Liver (tissue), 9 donors: ENCODE data around the gene ELOVL2. TPM values are rescaled to one million over a fixed set of nuclear protein-coding genes. Genes with fewer than 3 reads are reported as not detected.

ENCODE experiments used
- DNase-seq: peaks from one replicate; pipeline ENCODE4 v3.0.0-alpha.2; 2017; ENCODE audit warnings: low spot score
- H3K27ac ChIP-seq, 2 donors: one replicate each; pipeline ENCODE4 v1.7.0; 2013; ENCODE audit warnings: inconsistent platforms in 2 of 2, low read length in 2 of 2, control low read depth in 1 of 2, low read depth in 1 of 2, mild to moderate bottlenecking in 1 of 2
- H3K27me3 ChIP-seq, 4 donors: one replicate each; pipeline versions ENCODE4 v1.6.1 to v1.7.0; 2013; ENCODE audit warnings: low read length in 3 of 4, inconsistent platforms in 1 of 4, mild to moderate bottlenecking in 1 of 4, moderate library complexity in 1 of 4; ENCODE audit not compliant: control insufficient read depth in 4 of 4, insufficient read depth in 4 of 4
- H3K36me3 ChIP-seq, 4 donors: one replicate each; pipeline versions ENCODE4 v1.6.1 to v1.7.0; 2013; ENCODE audit warnings: low read length in 3 of 4, mild to moderate bottlenecking in 3 of 4, low read depth in 1 of 4, moderate library complexity in 1 of 4; ENCODE audit not compliant: control insufficient read depth in 4 of 4, insufficient read depth in 3 of 4
- H3K4me1 ChIP-seq, 4 donors: one replicate each; pipeline versions ENCODE4 v1.6.1 to v1.7.0; 2013; ENCODE audit warnings: low read length in 3 of 4, mild to moderate bottlenecking in 3 of 4, moderate library complexity in 1 of 4; ENCODE audit not compliant: control insufficient read depth in 4 of 4, insufficient read depth in 4 of 4
- H3K4me3 ChIP-seq, 3 donors: one replicate each; pipeline versions ENCODE4 v1.6.1 to v1.7.0; 2013; ENCODE audit warnings: low read length in 3 of 3, control low read depth in 1 of 3, low read depth in 1 of 3, mild to moderate bottlenecking in 1 of 3
- H3K9ac ChIP-seq, 2 donors: one replicate each; pipeline ENCODE4 v1.7.0; 2013; ENCODE audit warnings: low read length in 2 of 2, mild to moderate bottlenecking in 2 of 2, moderate library complexity in 2 of 2, control low read depth in 1 of 2, low read depth in 1 of 2
- H3K9me3 ChIP-seq, 4 donors: one replicate each; pipeline versions ENCODE4 v1.6.1 to v1.7.0; 2013; ENCODE audit warnings: low read length in 3 of 4; ENCODE audit not compliant: control insufficient read depth in 4 of 4
- ATF3 ChIP-seq: IDR thresholded peaks from 2 replicates; pipeline ENCODE4 v1.6.1; 2016; ENCODE audit warnings: antibody characterized with exemption
- CTCF ChIP-seq: fragments of 150-350 bp; IDR thresholded peaks from 2 replicates; pipeline ENCODE4 v1.5.1; 2017; ENCODE audit warnings: improper control_type of control experiment, low read depth, low read length; ENCODE audit not compliant: missing input control
- EGR1 ChIP-seq, 2 donors: IDR thresholded peaks; 2 replicates each; pipeline ENCODE4 v1.6.1; 2016 to 2018; ENCODE audit warnings: antibody characterized with exemption in 2 of 2, low read depth in 2 of 2
- FOXA1 ChIP-seq: IDR thresholded peaks from 2 replicates; pipeline ENCODE4 v1.6.1; 2016; ENCODE audit warnings: antibody characterized with exemption
- FOXA2 ChIP-seq: IDR thresholded peaks from 2 replicates; pipeline ENCODE4 v1.6.1; 2016; ENCODE audit warnings: antibody characterized with exemption
- GABPA ChIP-seq, 2 donors: IDR thresholded peaks in 1 of 2; conservative IDR thresholded peaks in 1 of 2; 2 replicates each; pipeline ENCODE4 v1.6.1; 2016; ENCODE audit warnings: antibody characterized with exemption in 2 of 2, mild to moderate bottlenecking in 1 of 2, moderate library complexity in 1 of 2
- HNF4A ChIP-seq, 2 donors: conservative IDR thresholded peaks; 2 replicates each; pipeline ENCODE4 v1.6.1; 2016; ENCODE audit warnings: antibody characterized with exemption in 2 of 2, mild to moderate bottlenecking in 2 of 2
- HNF4G ChIP-seq: IDR thresholded peaks from 2 replicates; pipeline ENCODE4 v1.6.1; 2016; ENCODE audit warnings: antibody characterized with exemption
- JUND ChIP-seq, 2 donors: IDR thresholded peaks; 2 replicates each; pipeline ENCODE4 v1.6.1; 2016; ENCODE audit warnings: antibody characterized with exemption in 2 of 2
- NR2F2 ChIP-seq: IDR thresholded peaks from 2 replicates; pipeline ENCODE4 v1.6.1; 2016; ENCODE audit warnings: antibody characterized with exemption
- RAD21 ChIP-seq, 2 donors: IDR thresholded peaks; 2 replicates each; pipeline ENCODE4 v1.6.1; 2016; ENCODE audit warnings: antibody characterized with exemption in 2 of 2, mild to moderate bottlenecking in 2 of 2
- REST ChIP-seq: IDR thresholded peaks from 2 replicates; pipeline ENCODE4 v1.6.1; 2016; ENCODE audit warnings: antibody characterized with exemption, mild to moderate bottlenecking
- RXRA ChIP-seq, 2 donors: IDR thresholded peaks; 2 replicates each; pipeline ENCODE4 v1.6.1; 2017 to 2018; ENCODE audit warnings: antibody characterized with exemption in 2 of 2, mild to moderate bottlenecking in 1 of 2
- SP1 ChIP-seq: IDR thresholded peaks from 2 replicates; pipeline ENCODE4 v1.6.1; 2018; ENCODE audit warnings: antibody characterized with exemption, mild to moderate bottlenecking
- TAF1 ChIP-seq: conservative IDR thresholded peaks from 2 replicates; pipeline ENCODE4 v1.6.1; 2016; ENCODE audit warnings: antibody characterized with exemption, mild to moderate bottlenecking
- YY1 ChIP-seq: IDR thresholded peaks from 2 replicates; pipeline ENCODE4 v1.6.1; 2016; ENCODE audit warnings: antibody characterized with exemption, mild to moderate bottlenecking
- WGBS: extraction: QIAGEN DNeasy Blood & Tissue Kit; methylation state at CpG from one replicate; pipeline ENCODE4 v1.1.7; 2013; 5-methylcytosine and 5-hydroxymethylcytosine counted together
- polyA plus RNA-seq, 2 donors: library from polyadenylated mRNA; stranded (reverse) in 1 of 2; unstranded in 1 of 2; fragments of 200-250 nt in 1 of 2; fragments of >200 nt in 1 of 2; fragmentation: Nextera tagmentation in 1 of 2; extraction: Ambion mirVana in 1 of 2; gene quantifications; one replicate each; pipeline versions ENCODE4 v1.2.1 to v1.2.3, GENCODE V29; 2013 to 2015
- total RNA-seq, 2 donors: library from RNA; depleted of rRNA; stranded (reverse); fragments of >200 nt; gene quantifications; one replicate each; pipeline ENCODE4 v1.2.3, GENCODE V29; 2014
- TF ChIP-seq, protein P1 (sequence below): IDR thresholded peaks from 2 replicates; pipeline ENCODE4 v1.6.1; 2016; ENCODE audit warnings: antibody characterized with exemption
- TF ChIP-seq, protein P2 (sequence below): IDR thresholded peaks from 2 replicates; pipeline ENCODE4 v1.6.1; 2016; ENCODE audit warnings: antibody characterized with exemption
- donor health status: healthy.
- donor health status: healthy.
- donor health status: healthy.
- donor health status: healthy.
- donor health status: healthy.

ELOVL2 gene
- total and polyA plus RNA-seq, 4 donors, result 7.1 to 28.5 (median 22.1) TPM

- Histone ChIP-seq H3K36me3 (no peaks in the 10 kb centered on the region), H3K9ac (no peak overlapping the region), H3K4me1 (no peaks in the 10 kb centered on the region), H3K27me3 (no peaks in the 10 kb centered on the region), H3K4me3 (no peak overlapping the region), H3K27ac (no peak overlapping the region), H3K9me3 (no peaks in the 10 kb centered on the region)
- 86% methylated on average over 1 of the region's 1 CpG for WGBS
- DNase-seq, result no peak
- TF ChIP-seq FOXA2, result no peak
- TF ChIP-seq CTCF, result no peak
- TF ChIP-seq REST, result no peak
- no peak for TF ChIP-seq YY1
- no peak for TF ChIP-seq HNF4G
- no peak for TF ChIP-seq ATF3
Observed at GRCh38 chr6:10945845-10946244, 98.3 kb downstream of the ELOVL2 start.

GRCh38 chr6:10939840-10940239 is 104.3 kb downstream of the ELOVL2 start:
- 93% methylated on average over 2 of the region's 2 CpGs for WGBS
- no peaks in the 10 kb centered on the region for H3K27me3 ChIP-seq
- no peak for DNase-seq
- TF ChIP-seq ATF3 (no peak), SP1 (no peak), REST (no peak), RAD21 (IDR thresholded peaks at IDR 0.05) (no peak), YY1 (no peak), RXRA (IDR thresholded peaks at IDR 0.05) (no peak), HNF4A (conservative IDR thresholded peaks at IDR 0.05) (no peak), TAF1 (no peak), NR2F2 (no peak), HNF4G (no peak), JUND (IDR thresholded peaks at IDR 0.05) (no peak), CTCF (no peak), EGR1 (IDR thresholded peaks at IDR 0.05; ENCODE audit: low read depth in 2 of 2) (no peak), FOXA1 (no peak), GABPA (IDR thresholded peaks at IDR 0.05 in 1 of 2, conservative IDR thresholded peaks at IDR 0.05 in 1 of 2) (no peak), FOXA2 (no peak)
- TF ChIP-seq, protein P1, sequence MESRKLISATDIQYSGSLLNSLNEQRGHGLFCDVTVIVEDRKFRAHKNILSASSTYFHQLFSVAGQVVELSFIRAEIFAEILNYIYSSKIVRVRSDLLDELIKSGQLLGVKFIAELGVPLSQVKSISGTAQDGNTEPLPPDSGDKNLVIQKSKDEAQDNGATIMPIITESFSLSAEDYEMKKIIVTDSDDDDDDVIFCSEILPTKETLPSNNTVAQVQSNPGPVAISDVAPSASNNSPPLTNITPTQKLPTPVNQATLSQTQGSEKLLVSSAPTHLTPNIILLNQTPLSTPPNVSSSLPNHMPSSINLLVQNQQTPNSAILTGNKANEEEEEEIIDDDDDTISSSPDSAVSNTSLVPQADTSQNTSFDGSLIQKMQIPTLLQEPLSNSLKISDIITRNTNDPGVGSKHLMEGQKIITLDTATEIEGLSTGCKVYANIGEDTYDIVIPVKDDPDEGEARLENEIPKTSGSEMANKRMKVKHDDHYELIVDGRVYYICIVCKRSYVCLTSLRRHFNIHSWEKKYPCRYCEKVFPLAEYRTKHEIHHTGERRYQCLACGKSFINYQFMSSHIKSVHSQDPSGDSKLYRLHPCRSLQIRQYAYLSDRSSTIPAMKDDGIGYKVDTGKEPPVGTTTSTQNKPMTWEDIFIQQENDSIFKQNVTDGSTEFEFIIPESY, result no peak
- TF ChIP-seq, protein P2, sequence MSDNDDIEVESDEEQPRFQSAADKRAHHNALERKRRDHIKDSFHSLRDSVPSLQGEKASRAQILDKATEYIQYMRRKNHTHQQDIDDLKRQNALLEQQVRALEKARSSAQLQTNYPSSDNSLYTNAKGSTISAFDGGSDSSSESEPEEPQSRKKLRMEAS, result no peak
- H3K9me3 ChIP-seq, result no peaks in the 10 kb centered on the region
- H3K27ac ChIP-seq, result no peak overlapping the region
- H3K4me1 ChIP-seq, result no peaks in the 10 kb centered on the region
- no peak overlapping the region for H3K9ac ChIP-seq
- H3K36me3 ChIP-seq, result no peaks in the 10 kb centered on the region
- H3K4me3 ChIP-seq, result no peak overlapping the region
